Esophagus squamous epithelium (tissue), 5 donors: Measurements from ENCODE around the gene C2. TPM values are rescaled to one million over a fixed set of nuclear protein-coding genes. Genes with fewer than 3 reads are reported as not detected.

Experiments used
- DNase-seq: peaks from one replicate; lab custom pipeline; 2025; lab: John Stamatoyannopoulos, UW
- H3K27ac ChIP-seq, 4 donors: fragments of 200-600 bp; sonication (generic); one replicate each; pipeline ENCODE4 v1.5.1; 2016 to 2019; ENCODE audit warnings: mild to moderate bottlenecking in 1 of 4
- H3K27me3 ChIP-seq, 4 donors: fragments of 200-600 bp; sonication (generic); 1 replicate in 3 of 4; 2 replicates in 1 of 4; pipeline versions ENCODE4 v1.5.1 to v1.6.0; 2017 to 2021; ENCODE audit warnings: antibody characterized with exemption in 1 of 4
- H3K36me3 ChIP-seq, 3 donors: fragments of 200-600 bp; sonication (generic); one replicate each; pipeline ENCODE4 v1.5.1; 2016 to 2019
- H3K4me1 ChIP-seq, 3 donors: fragments of 200-600 bp; sonication (generic); one replicate each; pipeline ENCODE4 v1.5.1; 2017 to 2019
- H3K4me3 ChIP-seq, 4 donors: fragments of 200-600 bp; sonication (generic); 1 replicate in 3 of 4; 2 replicates in 1 of 4; pipeline ENCODE4 v1.5.1; 2016 to 2019; ENCODE audit warnings: mild to moderate bottlenecking in 2 of 4, moderate library complexity in 1 of 4
- H3K9me3 ChIP-seq, 3 donors: fragments of 200-600 bp; sonication (generic); one replicate each; pipeline ENCODE4 v1.5.1; 2016 to 2019
- POLR2A ChIP-seq, 4 donors: fragments of 450-650 bp; IDR thresholded peaks; one replicate each; pipeline ENCODE4 v1.6.1; 2017; ENCODE audit warnings: antibody characterized with exemption in 4 of 4, mild to moderate bottlenecking in 4 of 4, moderate library complexity in 3 of 4
- WGBS, 2 donors: methylation state at CpG; one replicate each; pipeline ENCODE4 v1.1.5; 2018; 5-methylcytosine and 5-hydroxymethylcytosine counted together
- intact Hi-C: fragments of 100-400 bp; cut with DNase I; formaldehyde crosslinking; loops from one replicate; pipeline ENCODE4 v1.15.0; 2022
- total RNA-seq, 4 donors: library from RNA; depleted of rRNA; stranded (reverse); fragments of >200 nt; gene quantifications; one replicate each; pipeline ENCODE4 v1.1.0, GENCODE V29; 2016
- TF ChIP-seq, protein P1 (sequence below), 6 experiments: fragments of 450-650 bp in 4 of 6; fragments of 200-600 bp in 2 of 6; sonication (generic) in 2 of 6; IDR thresholded peaks; one replicate each; pipeline ENCODE4 v1.5.1; 2016 to 2019; ENCODE audit warnings: antibody characterized with exemption in 6 of 6, mild to moderate bottlenecking in 4 of 6, moderate library complexity in 4 of 6
- donor health status: DM: yes; HTN: yes; CAD: no.

C2 gene
- total RNA-seq, 4 donors from 2014 or later: 1.1 to 15.2 (median 6.4) TPM

DNA sequence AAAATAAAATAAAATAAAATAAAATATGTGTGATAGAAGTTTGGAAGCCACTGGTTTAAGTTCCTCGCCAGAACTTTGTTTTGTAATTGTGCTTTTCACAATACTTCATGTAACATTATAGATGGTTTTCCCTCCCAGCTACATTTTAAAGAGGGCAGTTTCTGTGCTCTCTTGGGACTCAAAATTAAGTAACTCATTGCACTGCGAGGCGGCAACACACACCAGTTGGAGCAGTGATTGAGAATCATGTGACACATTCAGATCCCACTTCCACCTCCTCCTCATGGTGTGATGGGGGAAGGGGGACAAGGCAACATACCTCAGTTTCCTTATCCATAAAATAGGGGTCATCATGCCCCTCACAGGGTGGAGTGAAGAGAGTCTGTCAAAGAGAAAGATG is 7.5 kb downstream of the C2 start:
- Histone ChIP-seq H3K36me3 (no peaks in the 10 kb centered on the region), H3K4me3 (no peak overlapping the region), H3K9me3 (no peaks in the 10 kb centered on the region), H3K27me3 (peaks cover 0 to 18% (median 0%) of the 10 kb centered on the region in 4 donors), H3K4me1 (no peaks in the 10 kb centered on the region), H3K27ac (no peak overlapping the region)
- intact Hi-C loops: no loop called here
- DNase-seq: no peak
- no peak for TF ChIP-seq POLR2A (IDR thresholded peaks at IDR 0.05)
- TF ChIP-seq, protein P1, sequence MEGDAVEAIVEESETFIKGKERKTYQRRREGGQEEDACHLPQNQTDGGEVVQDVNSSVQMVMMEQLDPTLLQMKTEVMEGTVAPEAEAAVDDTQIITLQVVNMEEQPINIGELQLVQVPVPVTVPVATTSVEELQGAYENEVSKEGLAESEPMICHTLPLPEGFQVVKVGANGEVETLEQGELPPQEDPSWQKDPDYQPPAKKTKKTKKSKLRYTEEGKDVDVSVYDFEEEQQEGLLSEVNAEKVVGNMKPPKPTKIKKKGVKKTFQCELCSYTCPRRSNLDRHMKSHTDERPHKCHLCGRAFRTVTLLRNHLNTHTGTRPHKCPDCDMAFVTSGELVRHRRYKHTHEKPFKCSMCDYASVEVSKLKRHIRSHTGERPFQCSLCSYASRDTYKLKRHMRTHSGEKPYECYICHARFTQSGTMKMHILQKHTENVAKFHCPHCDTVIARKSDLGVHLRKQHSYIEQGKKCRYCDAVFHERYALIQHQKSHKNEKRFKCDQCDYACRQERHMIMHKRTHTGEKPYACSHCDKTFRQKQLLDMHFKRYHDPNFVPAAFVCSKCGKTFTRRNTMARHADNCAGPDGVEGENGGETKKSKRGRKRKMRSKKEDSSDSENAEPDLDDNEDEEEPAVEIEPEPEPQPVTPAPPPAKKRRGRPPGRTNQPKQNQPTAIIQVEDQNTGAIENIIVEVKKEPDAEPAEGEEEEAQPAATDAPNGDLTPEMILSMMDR (IDR thresholded peaks at IDR 0.05): no peak
- 68 to 85% methylated on average over 3 of the region's 3 CpGs for WGBS, 2 donors

DNA sequence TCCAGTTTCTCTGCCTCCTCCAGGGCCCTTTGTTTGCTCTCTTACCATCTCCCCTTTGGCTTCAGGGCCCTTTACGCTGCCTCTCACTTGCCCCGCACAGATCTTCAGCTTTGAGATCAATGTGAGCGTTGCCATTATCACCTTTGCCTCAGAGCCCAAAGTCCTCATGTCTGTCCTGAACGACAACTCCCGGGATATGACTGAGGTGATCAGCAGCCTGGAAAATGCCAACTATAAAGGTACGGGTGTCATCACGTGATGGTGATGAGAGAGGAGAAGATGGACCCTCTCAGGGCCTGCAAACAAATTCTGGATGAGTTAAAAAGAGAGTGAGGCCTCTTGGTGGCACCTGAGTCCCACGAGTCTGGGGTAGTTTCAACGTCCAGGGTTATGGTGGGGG is 8.3 kb downstream of the C2 start:
- H3K36me3 ChIP-seq: no peaks in the 10 kb centered on the region
- 77 to 84% methylated on average over 7 to 8 of the region's 9 CpGs for WGBS, 2 donors
- peaks cover 0 to 7% (median 3%) of the 10 kb centered on the region in 3 donors for H3K4me1 ChIP-seq
- no peak for DNase-seq
- H3K27ac ChIP-seq: no peak overlapping the region
- TF ChIP-seq, protein P1 (IDR thresholded peaks at IDR 0.05): no peak
- TF ChIP-seq POLR2A (IDR thresholded peaks at IDR 0.05): no peak
- intact Hi-C loops: no loop called here
- H3K27me3 ChIP-seq: peaks cover 0 to 15% (median 0%) of the 10 kb centered on the region in 4 donors
- H3K4me3 ChIP-seq: no peak overlapping the region
- H3K9me3 ChIP-seq: no peaks in the 10 kb centered on the region

DNA sequence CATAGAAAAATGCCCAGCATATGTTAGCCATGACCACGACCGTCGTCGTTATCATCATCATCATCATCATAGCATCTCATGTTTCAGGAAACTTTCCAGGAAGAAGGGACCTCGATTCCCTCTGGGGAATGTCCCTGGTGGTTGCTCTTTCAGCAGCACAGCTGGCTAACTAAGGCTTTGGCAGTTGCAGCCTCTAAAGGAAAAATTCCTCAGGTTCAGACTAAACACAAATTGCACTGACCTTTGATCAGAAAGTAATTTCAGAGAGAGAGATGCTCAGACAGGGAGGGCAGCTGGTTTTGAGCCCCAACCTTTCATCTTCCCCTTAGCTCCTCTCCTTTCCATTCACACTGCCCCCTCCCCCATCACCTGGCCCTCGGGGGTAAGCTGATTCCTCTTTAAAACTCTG is 12.7 kb downstream of the C2 start:
- intact Hi-C loops: no loop called here
- Histone ChIP-seq H3K4me1 (peaks cover 5 to 31% (median 18%) of the 10 kb centered on the region in 3 donors), H3K9me3 (no peaks in the 10 kb centered on the region), H3K27me3 (peaks cover 0 to 20% (median 0%) of the 10 kb centered on the region in 4 donors), H3K36me3 (no peaks in the 10 kb centered on the region), H3K4me3 (no peak overlapping the region), H3K27ac (no peak overlapping the region)
- DNase-seq: no peak
- TF ChIP-seq POLR2A (IDR thresholded peaks at IDR 0.05): no peak
- TF ChIP-seq, protein P1 (IDR thresholded peaks at IDR 0.05): no peak
- WGBS, 2 donors: 3 to 10% methylated on average over 5 to 6 of the region's 6 CpGs

DNA sequence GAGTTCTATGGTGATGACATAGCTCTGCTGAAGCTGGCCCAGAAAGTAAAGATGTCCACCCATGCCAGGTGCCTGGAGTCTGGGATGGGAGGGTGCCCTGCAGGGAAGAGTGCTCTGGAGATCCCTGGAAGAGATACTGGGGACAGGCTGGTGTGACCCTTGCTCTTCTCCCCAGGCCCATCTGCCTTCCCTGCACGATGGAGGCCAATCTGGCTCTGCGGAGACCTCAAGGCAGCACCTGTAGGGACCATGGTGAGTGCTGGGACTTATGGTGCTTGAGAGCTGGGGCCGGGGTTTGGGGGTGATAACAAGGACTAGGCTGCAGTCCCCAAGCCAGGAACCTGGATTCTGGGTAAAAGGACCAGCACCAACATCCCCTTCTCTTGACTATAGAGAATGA is 16.2 kb downstream of the C2 start:
- H3K4me1 ChIP-seq: peaks cover 9 to 52% (median 32%) of the 10 kb centered on the region in 3 donors
- no peak overlapping the region for H3K4me3 ChIP-seq
- intact Hi-C loops: no loop called here
- H3K36me3 ChIP-seq: no peaks in the 10 kb centered on the region
- peaks cover 0 to 20% (median 0%) of the 10 kb centered on the region in 4 donors for H3K27me3 ChIP-seq
- no peaks in the 10 kb centered on the region for H3K9me3 ChIP-seq
- H3K27ac ChIP-seq: no peak overlapping the region
- no peak for DNase-seq
- 83% methylated on average over 1 of the region's 3 CpGs; no CpG with 5 or more reads in 1 of the 2 donors for WGBS, 2 donors
- TF ChIP-seq, protein P1 (IDR thresholded peaks at IDR 0.05): no peak
- no peak for TF ChIP-seq POLR2A (IDR thresholded peaks at IDR 0.05)

DNA sequence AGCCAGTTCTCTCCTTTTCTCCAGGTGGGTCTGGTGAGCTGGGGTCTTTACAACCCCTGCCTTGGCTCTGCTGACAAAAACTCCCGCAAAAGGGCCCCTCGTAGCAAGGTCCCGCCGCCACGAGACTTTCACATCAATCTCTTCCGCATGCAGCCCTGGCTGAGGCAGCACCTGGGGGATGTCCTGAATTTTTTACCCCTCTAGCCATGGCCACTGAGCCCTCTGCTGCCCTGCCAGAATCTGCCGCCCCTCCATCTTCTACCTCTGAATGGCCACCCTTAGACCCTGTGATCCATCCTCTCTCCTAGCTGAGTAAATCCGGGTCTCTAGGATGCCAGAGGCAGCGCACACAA is 17.6 kb downstream of the C2 start:
- 42 to 50% methylated on average over 4 to 9 of the region's 9 CpGs for WGBS, 2 donors
- no peaks in the 10 kb centered on the region for H3K9me3 ChIP-seq
- peaks cover 0 to 16% (median 0%) of the 10 kb centered on the region in 4 donors for H3K27me3 ChIP-seq
- H3K27ac ChIP-seq: peak overlapping the region; percentile 76 to 97 (median 90)
- DNase-seq: no peak
- peak overlapping the region in 3 of 4 donors; percentile 28 to 62 (median 31) for H3K4me3 ChIP-seq
- peaks cover 0 to 3% (median 0%) of the 10 kb centered on the region in 3 donors for H3K36me3 ChIP-seq
- H3K4me1 ChIP-seq: peaks cover 9 to 51% (median 32%) of the 10 kb centered on the region in 3 donors
- intact Hi-C loops: no loop called here
- TF ChIP-seq, protein P1 (IDR thresholded peaks at IDR 0.05): no peak
- no peak for TF ChIP-seq POLR2A (IDR thresholded peaks at IDR 0.05)
